Loucy (cell line): ENCODE data around the gene LY6G5B.
"Not testable (repeated sequence)": the region's sequence is repeated elsewhere in the genome, so short reads cannot be mapped to it uniquely, and the experiment has no call there.

Source experiments
- H2AFZ ChIP-seq: fragments of 200-600 bp; sonication (generic); 2 replicates; pipeline ENCODE4 v1.6.0; 2016; ENCODE audit warnings: antibody characterized with exemption, mild to moderate bottlenecking, low read length, moderate library complexity
- H3F3A ChIP-seq: fragments of 200-600 bp; 2 replicates; pipeline ENCODE4 v1.6.0; 2016; ENCODE audit warnings: antibody characterized with exemption, low read depth, mild to moderate bottlenecking
- H3K27me3 ChIP-seq: fragments of 200-600 bp; sonication (generic); 2 replicates; pipeline ENCODE4 v1.6.1; 2014; ENCODE audit warnings: low read length, mild to moderate bottlenecking; ENCODE audit not compliant: insufficient read depth, poor library complexity, severe bottlenecking
- H3K36me3 ChIP-seq: fragments of 200-600 bp; sonication (generic); 2 replicates; pipeline ENCODE4 v1.6.1; 2016; ENCODE audit warnings: low read length; ENCODE audit not compliant: insufficient read depth
- H3K4me1 ChIP-seq: fragments of 200-600 bp; sonication (generic); 2 replicates; pipeline ENCODE4 v1.5.1; 2014; ENCODE audit warnings: low read length, mild to moderate bottlenecking; ENCODE audit not compliant: insufficient read depth, poor library complexity, severe bottlenecking
- H3K4me2 ChIP-seq: fragments of 200-600 bp; sonication (generic); 2 replicates; pipeline ENCODE4 v1.6.0; 2014; ENCODE audit warnings: antibody characterized with exemption, low read length, low read depth, mild to moderate bottlenecking; ENCODE audit not compliant: poor library complexity, severe bottlenecking
- H3K4me3 ChIP-seq: fragments of 200-600 bp; sonication (generic); 2 replicates; pipeline ENCODE4 v1.5.1; 2014; ENCODE audit warnings: low read length, mild to moderate bottlenecking, mixed read lengths; ENCODE audit not compliant: poor library complexity, severe bottlenecking
- H3K79me2 ChIP-seq: fragments of 200-600 bp; sonication (generic); 2 replicates; pipeline ENCODE4 v1.6.1; 2014; ENCODE audit warnings: low read length; ENCODE audit not compliant: insufficient read depth
- H3K9ac ChIP-seq: fragments of 200-600 bp; sonication (generic); 2 replicates; pipeline ENCODE4 v1.6.0; 2014; ENCODE audit warnings: mild to moderate bottlenecking, low read depth, low read length, moderate library complexity; ENCODE audit not compliant: poor library complexity, severe bottlenecking
- H3K9me2 ChIP-seq: fragments of 200-600 bp; sonication (generic); replicated peaks from 2 replicates; pipeline ENCODE4 v1.6.1; 2016; ENCODE audit warnings: low read depth, low read length, mixed read lengths
- H3K9me3 ChIP-seq: fragments of 200-600 bp; sonication (generic); 2 replicates; pipeline ENCODE4 v1.6.1; 2014; ENCODE audit warnings: mild to moderate bottlenecking, antibody characterized with exemption, low read length, low read depth; ENCODE audit not compliant: insufficient read depth
- H4K20me1 ChIP-seq: fragments of 200-600 bp; sonication (generic); 2 replicates; pipeline ENCODE4 v1.6.0; 2014; ENCODE audit warnings: antibody characterized with exemption, low read length, mild to moderate bottlenecking; ENCODE audit not compliant: insufficient read depth, poor library complexity, severe bottlenecking
- EZH2phosphoT487 ChIP-seq: fragments of 200-600 bp; IDR thresholded peaks from 2 replicates; pipeline ENCODE4 v1.6.1; 2018; ENCODE audit warnings: antibody characterized with exemption, mild to moderate bottlenecking, moderate library complexity, borderline replicate concordance
- TF ChIP-seq, protein P1 (sequence below): fragments of 200-600 bp; sonication (generic); conservative IDR thresholded peaks from 2 replicates; pipeline ENCODE4 v1.5.1; 2014; ENCODE audit warnings: mild to moderate bottlenecking, antibody characterized with exemption, low read length

LY6G5B gene

DNA sequence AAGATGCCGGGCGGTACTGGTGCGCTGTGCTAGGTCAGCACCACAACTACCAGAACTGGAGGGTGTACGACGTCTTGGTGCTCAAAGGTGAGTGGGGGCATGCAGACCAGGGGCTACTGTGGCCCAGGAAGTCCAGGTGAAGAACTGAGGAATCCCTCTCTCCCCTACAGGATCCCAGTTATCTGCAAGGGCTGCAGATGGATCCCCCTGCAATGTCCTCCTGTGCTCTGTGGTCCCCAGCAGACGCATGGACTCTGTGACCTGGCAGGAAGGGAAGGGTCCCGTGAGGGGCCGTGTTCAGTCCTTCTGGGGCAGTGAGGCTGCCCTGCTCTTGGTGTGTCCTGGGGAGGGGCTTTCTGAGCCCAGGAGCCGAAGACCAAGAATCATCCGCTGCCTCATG is 37.9 kb downstream of the LY6G5B start:
- no peak for TF ChIP-seq EZH2phosphoT487
- no peaks in the 10 kb centered on the region for H3K9me2 ChIP-seq
- no peak overlapping the region for H2AFZ ChIP-seq
- no peaks in the 10 kb centered on the region for H3K36me3 ChIP-seq
- H3K4me2 ChIP-seq, result no peak overlapping the region
- no peaks in the 10 kb centered on the region for H3K9me3 ChIP-seq
- H3K9ac ChIP-seq, result no peak overlapping the region
- H3F3A ChIP-seq, result no peaks in the 10 kb centered on the region
- H3K27me3 ChIP-seq, result no peaks in the 10 kb centered on the region
- H4K20me1 ChIP-seq, result no peaks in the 10 kb centered on the region
- H3K79me2 ChIP-seq, result peaks cover under 1% of the 10 kb centered on the region; the same call in 1 of the 2 replicates
- H3K4me1 ChIP-seq, result peaks cover 19% of the 10 kb centered on the region
- H3K4me3 ChIP-seq, result no peak overlapping the region

DNA sequence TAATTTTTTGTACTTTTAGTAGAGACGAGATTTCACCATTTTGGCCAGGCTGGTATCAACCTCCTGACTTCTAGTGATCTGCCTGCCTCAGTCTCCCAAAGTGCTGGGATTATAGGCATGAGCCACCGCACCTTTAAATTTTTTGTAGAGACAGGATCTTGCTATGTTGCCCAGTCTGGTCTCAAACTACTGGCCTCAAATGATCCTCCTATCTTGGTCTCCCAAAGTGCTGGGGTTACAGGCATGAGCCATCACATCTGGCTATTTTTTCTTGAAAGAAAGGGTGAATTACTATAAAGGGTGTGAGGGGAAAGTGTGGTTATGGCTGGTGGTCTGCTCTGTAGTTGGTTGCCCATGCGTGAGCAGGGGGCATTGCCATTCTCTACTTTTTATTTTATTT is 38.4 kb downstream of the LY6G5B start:
- H3K79me2 ChIP-seq, result no peaks in the 10 kb centered on the region
- no peaks in the 10 kb centered on the region for H3F3A ChIP-seq
- peaks cover 20% of the 10 kb centered on the region for H3K4me1 ChIP-seq
- H3K36me3 ChIP-seq, result no peaks in the 10 kb centered on the region
- no peaks in the 10 kb centered on the region for H3K27me3 ChIP-seq
- H3K4me2 ChIP-seq, result no peak overlapping the region
- no peaks in the 10 kb centered on the region for H3K9me2 ChIP-seq
- no peak overlapping the region for H3K4me3 ChIP-seq
- TF ChIP-seq, protein P1, sequence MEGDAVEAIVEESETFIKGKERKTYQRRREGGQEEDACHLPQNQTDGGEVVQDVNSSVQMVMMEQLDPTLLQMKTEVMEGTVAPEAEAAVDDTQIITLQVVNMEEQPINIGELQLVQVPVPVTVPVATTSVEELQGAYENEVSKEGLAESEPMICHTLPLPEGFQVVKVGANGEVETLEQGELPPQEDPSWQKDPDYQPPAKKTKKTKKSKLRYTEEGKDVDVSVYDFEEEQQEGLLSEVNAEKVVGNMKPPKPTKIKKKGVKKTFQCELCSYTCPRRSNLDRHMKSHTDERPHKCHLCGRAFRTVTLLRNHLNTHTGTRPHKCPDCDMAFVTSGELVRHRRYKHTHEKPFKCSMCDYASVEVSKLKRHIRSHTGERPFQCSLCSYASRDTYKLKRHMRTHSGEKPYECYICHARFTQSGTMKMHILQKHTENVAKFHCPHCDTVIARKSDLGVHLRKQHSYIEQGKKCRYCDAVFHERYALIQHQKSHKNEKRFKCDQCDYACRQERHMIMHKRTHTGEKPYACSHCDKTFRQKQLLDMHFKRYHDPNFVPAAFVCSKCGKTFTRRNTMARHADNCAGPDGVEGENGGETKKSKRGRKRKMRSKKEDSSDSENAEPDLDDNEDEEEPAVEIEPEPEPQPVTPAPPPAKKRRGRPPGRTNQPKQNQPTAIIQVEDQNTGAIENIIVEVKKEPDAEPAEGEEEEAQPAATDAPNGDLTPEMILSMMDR, result no peak
- no peak for TF ChIP-seq EZH2phosphoT487
- no peak overlapping the region for H3K9ac ChIP-seq
- no peaks in the 10 kb centered on the region for H3K9me3 ChIP-seq
- H2AFZ ChIP-seq, result no peak overlapping the region
- no peaks in the 10 kb centered on the region for H4K20me1 ChIP-seq

DNA sequence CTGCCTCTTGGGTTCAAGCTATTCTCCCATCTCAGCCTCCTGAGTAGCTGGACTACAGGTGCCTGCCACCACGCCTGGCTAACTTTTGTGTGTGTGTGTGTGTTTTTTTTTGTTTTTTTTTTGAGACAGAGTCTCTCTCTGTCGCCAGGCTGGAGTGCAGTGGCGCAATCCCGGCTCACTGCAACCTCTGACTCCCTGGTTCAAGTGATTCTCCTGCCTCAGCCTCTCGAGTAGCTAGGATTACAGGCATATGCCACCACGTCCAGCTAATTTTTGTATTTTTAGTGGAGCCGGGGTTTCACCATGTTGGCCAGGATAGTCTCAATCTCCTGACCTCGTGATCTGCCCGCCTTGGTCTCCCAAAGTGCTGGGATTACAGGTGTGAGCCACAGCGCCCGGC is 39.4 kb downstream of the LY6G5B start:
- H3F3A ChIP-seq, H2AFZ ChIP-seq, H4K20me1 ChIP-seq, H3K27me3 ChIP-seq, H3K9me2 ChIP-seq, H3K4me2 ChIP-seq, H3K9me3 ChIP-seq, H3K4me3 ChIP-seq, H3K79me2 ChIP-seq, H3K9ac ChIP-seq, H3K36me3 ChIP-seq: not testable (repeated sequence)
- H3K4me1 ChIP-seq, result peaks cover 30% of the 10 kb centered on the region

DNA sequence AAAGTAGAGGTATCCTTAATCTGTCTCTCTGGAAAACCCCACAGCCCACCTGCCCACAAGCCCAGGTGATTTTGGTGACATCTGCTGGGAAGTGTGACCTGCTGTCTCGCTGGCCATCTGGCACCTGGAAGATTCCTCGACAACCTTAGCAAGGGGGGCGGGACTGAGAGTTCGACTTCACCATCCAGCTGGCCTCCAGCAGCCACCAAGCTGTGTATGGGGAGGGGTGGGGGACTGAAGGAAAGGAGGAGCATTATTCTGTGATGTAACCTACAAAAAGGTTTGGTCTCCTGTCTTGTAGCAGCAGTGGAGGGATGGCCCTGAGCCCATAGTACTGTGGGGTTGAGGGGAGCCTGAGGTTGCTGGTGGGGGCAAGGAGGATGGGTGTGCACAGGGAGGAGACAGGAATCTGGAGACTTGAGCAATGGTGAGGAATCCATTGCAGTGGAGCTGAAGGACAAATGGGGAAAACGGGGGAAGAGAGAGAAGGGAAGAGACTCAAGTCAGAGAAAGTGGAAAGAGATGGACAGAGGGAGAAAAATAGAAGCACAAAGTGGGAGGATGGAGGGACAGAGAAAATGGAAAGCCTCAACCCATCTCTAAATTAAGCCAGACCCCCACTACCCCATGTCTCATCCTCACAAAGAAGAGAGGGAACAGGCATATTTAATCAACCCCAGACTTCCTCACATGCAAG is 40.9 kb downstream of the LY6G5B start:
- peak overlapping the region; percentile 19 for H3K4me2 ChIP-seq
- H3K9me3 ChIP-seq, result no peaks in the 10 kb centered on the region
- H3K9ac ChIP-seq, result peak overlapping the region; percentile 37
- no peaks in the 10 kb centered on the region for H3K36me3 ChIP-seq
- no peaks in the 10 kb centered on the region for H3F3A ChIP-seq
- no peaks in the 10 kb centered on the region for H3K9me2 ChIP-seq
- H2AFZ ChIP-seq, result peak overlapping the region; percentile 47
- H3K27me3 ChIP-seq, result no peaks in the 10 kb centered on the region
- no peaks in the 10 kb centered on the region for H4K20me1 ChIP-seq
- TF ChIP-seq, protein P1, result no peak
- TF ChIP-seq EZH2phosphoT487, result no peak
- H3K4me3 ChIP-seq, result peak overlapping the region; percentile 13
- H3K4me1 ChIP-seq, result peaks cover 40% of the 10 kb centered on the region
- no peaks in the 10 kb centered on the region for H3K79me2 ChIP-seq
